ENCODE results near the gene ENO3. TPM values are rescaled to one million over a fixed set of nuclear protein-coding genes. Genes with fewer than 3 reads are reported as not detected.
"Not testable (repeated sequence)": the region's sequence is repeated elsewhere in the genome, so short reads cannot be mapped to it uniquely, and the experiment has no call there.

ENO3 gene
- total and polyA plus RNA-seq, 2 experiments from 2014 or later: 12.1 to 19.6 TPM

DNA sequence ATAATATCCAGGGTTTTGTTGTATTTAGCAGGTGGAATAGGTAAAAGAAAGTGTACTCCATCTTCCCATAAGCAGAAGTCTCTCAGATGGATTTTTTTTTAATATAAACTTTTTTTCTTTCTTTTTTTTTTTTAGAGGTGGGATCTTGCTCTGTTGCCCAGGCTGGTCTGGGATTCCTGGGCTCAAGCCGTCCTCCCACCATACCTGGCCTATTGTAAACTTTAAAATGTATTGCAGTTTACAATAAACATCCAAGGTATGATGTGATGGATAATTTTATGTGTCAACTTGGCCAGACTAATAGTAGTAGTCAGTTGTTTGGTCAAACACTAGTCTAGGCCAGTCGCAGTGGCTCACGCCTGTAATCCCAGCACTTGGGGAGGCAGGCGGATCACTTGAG is 29.6 kb upstream of the ENO3 start:
- Histone ChIP-seq H2AFZ (no peak overlapping the region), H3K9me2 (ENCODE audit: insufficient read depth) (no peaks in the 10 kb centered on the region), H3K36me3 (ENCODE audit: insufficient read depth) (no peaks in the 10 kb centered on the region), H3K4me1 (ENCODE audit: insufficient read depth) (0 out of 2 replicates have a peak, but pooled peaks cover 6% of the 10 kb centered on the region), H3K4me2 (no peak overlapping the region), H3K79me2 (replicated peaks; ENCODE audit: insufficient read depth) (no peaks in the 10 kb centered on the region), H4K20me1 (replicated peaks; ENCODE audit: insufficient read depth) (no peaks in the 10 kb centered on the region), H3K27me3 (ENCODE audit: insufficient read depth) (no peaks in the 10 kb centered on the region), H3K4me3 (no peak overlapping the region), H3K27ac (ENCODE audit: low read depth) (no peak overlapping the region), H3F3A (replicated peaks; ENCODE audit: low read depth) (peaks cover 2% of the 10 kb centered on the region; the same call in 1 of the 2 replicates)
- H3K4me1 Mint-ChIP-seq: peaks cover 9% of the 10 kb centered on the region
- TF ChIP-seq STAT1 (IDR thresholded peaks at IDR 0.05; ENCODE audit: unreplicated experiment): no peak
- no peak for TF ChIP-seq JUNB (IDR thresholded peaks at IDR 0.05; ENCODE audit: unreplicated experiment)
- TF ChIP-seq ZNF114 (CRISPR knock-in tag; IDR thresholded peaks at IDR 0.05): no peak
- TF ChIP-seq REST (IDR thresholded peaks at IDR 0.05; ENCODE audit: unreplicated experiment): no peak
- H3K4me3 Mint-ChIP-seq: no peak overlapping the region
- peaks cover 7% of the 10 kb centered on the region for H3K27me3 Mint-ChIP-seq (ENCODE audit: insufficient read depth, low read depth, poor library complexity)
- H3K9me3 Mint-ChIP-seq: no peaks in the 10 kb centered on the region
- H3K36me3 Mint-ChIP-seq (ENCODE audit: low read depth): peaks cover under 1% of the 10 kb centered on the region; the same call in 2 of the 3 replicates
- no peak for ATAC-seq
- no peak for DNase-seq (ENCODE audit: low spot score)
- H3K27ac Mint-ChIP-seq: no peak overlapping the region

- Mint-ChIP-seq H3K27ac (peak overlapping the region; percentile 21; the same call in 1 of the 2 replicates), H3K36me3 (ENCODE audit: low read depth) (peaks cover 20% of the 10 kb centered on the region)
- H3K9me3 Mint-ChIP-seq; H3K9me2 ChIP-seq (ENCODE audit: insufficient read depth); H3K27me3 ChIP-seq (ENCODE audit: insufficient read depth); H4K20me1 ChIP-seq (replicated peaks; ENCODE audit: insufficient read depth); H3K27ac ChIP-seq (ENCODE audit: low read depth); H3F3A ChIP-seq (replicated peaks; ENCODE audit: low read depth); H3K4me3 ChIP-seq; H3K27me3 Mint-ChIP-seq (ENCODE audit: insufficient read depth, low read depth, poor library complexity); DNase-seq (ENCODE audit: low spot score); H3K4me1 ChIP-seq (ENCODE audit: insufficient read depth); H2AFZ ChIP-seq; H3K79me2 ChIP-seq (replicated peaks; ENCODE audit: insufficient read depth); H3K4me3 Mint-ChIP-seq; H3K4me1 Mint-ChIP-seq; H3K4me2 ChIP-seq; H3K36me3 ChIP-seq (ENCODE audit: insufficient read depth); ATAC-seq: not testable (repeated sequence)
Observed at GRCh38 chr17:4926577-4927335, 24.2 kb upstream of the ENO3 start.

GRCh38 chr17:4928881-4929280 is 22.0 kb upstream of the ENO3 start:
- Mint-ChIP-seq H3K9me3 (no peaks in the 10 kb centered on the region), H3K36me3 (ENCODE audit: low read depth) (peaks cover 24% of the 10 kb centered on the region), H3K27ac (no peak overlapping the region), H3K4me3 (no peak overlapping the region), H3K27me3 (ENCODE audit: insufficient read depth, low read depth, poor library complexity) (peaks cover 6% of the 10 kb centered on the region), H3K4me1 (peaks cover 6% of the 10 kb centered on the region)
- peaks cover 3% of the 10 kb centered on the region; the same call in 1 of the 2 replicates for H3F3A ChIP-seq (replicated peaks; ENCODE audit: low read depth)
- H4K20me1 ChIP-seq (replicated peaks; ENCODE audit: insufficient read depth): no peaks in the 10 kb centered on the region
- no peaks in the 10 kb centered on the region for H3K27me3 ChIP-seq (ENCODE audit: insufficient read depth)
- H3K79me2 ChIP-seq (replicated peaks; ENCODE audit: insufficient read depth): no peaks in the 10 kb centered on the region
- ATAC-seq (no peak), DNase-seq (ENCODE audit: low spot score) (no peak)
- H3K4me1 ChIP-seq (ENCODE audit: insufficient read depth): no peaks in the 10 kb centered on the region
- H2AFZ ChIP-seq: no peak overlapping the region
- no peak overlapping the region for H3K4me3 ChIP-seq
- H3K36me3 ChIP-seq (ENCODE audit: insufficient read depth): no peaks in the 10 kb centered on the region
- H3K4me2 ChIP-seq: no peak overlapping the region
- H3K27ac ChIP-seq (ENCODE audit: low read depth): no peak overlapping the region
- no peaks in the 10 kb centered on the region for H3K9me2 ChIP-seq (ENCODE audit: insufficient read depth)
- TF ChIP-seq EZH2 (IDR thresholded peaks at IDR 0.05; ENCODE audit: low read depth, unreplicated experiment): no peak
- TF ChIP-seq POLR2AphosphoS5 (IDR thresholded peaks at IDR 0.05; ENCODE audit: low read depth): no peak
- TF ChIP-seq STAT1 (IDR thresholded peaks at IDR 0.05; ENCODE audit: unreplicated experiment): no peak
- no peak for TF ChIP-seq CREB1 (CRISPR knock-in tag; IDR thresholded peaks at IDR 0.05; ENCODE audit: low read depth)
- no peak for TF ChIP-seq REST (IDR thresholded peaks at IDR 0.05; ENCODE audit: unreplicated experiment)
- no peak for TF ChIP-seq ETS1 (IDR thresholded peaks at IDR 0.05)
- no peak for TF ChIP-seq ZNF114 (CRISPR knock-in tag; IDR thresholded peaks at IDR 0.05)
